ENCODE data around the gene CYP4F3. TPM values are rescaled to one million over a fixed set of nuclear protein-coding genes. Genes with fewer than 3 reads are reported as not detected.
"Not testable (repeated sequence)": the region's sequence is repeated elsewhere in the genome, so short reads cannot be mapped to it uniquely, and the experiment has no call there.

CYP4F3 gene
- total RNA-seq, 2 experiments from 2014 or later: 0.15 TPM; not detected in 1

DNA sequence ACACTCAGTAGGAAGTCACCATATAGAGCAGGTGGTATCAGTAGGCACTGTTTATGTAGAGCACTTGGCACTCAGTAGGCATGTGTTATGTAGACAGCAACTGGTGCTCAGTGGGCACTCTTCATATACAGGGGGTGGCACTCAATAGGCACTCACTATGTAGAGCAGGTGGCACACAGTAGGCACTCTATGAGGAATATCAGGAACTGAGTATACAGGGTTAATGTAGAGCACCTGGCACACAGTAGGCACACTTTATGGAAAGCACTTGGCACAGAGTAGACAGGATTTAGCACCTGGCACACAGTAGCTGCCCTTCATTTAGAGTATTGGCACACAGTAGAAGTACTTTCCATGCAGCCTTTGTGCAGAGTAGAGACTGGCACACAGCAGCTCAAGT lies 1.1 kb upstream of the CYP4F3 start:
- ChIA-PET CTCF (no interaction called here), POLR2A (no interaction called here)
- H3K27me3 Mint-ChIP-seq: peaks cover 8% of the 10 kb centered on the region
- no peaks in the 10 kb centered on the region for H3K9me3 Mint-ChIP-seq
- no peak overlapping the region for H3K27ac Mint-ChIP-seq
- no peaks in the 10 kb centered on the region for H3K36me3 Mint-ChIP-seq (ENCODE audit: low read depth)
- H3K4me1 Mint-ChIP-seq: no peaks in the 10 kb centered on the region
- H3K4me3 Mint-ChIP-seq: no peak overlapping the region
- no peak for DNase-seq

GRCh38 chr19:15640904-15641597 lies 354 bp downstream of the CYP4F3 start:
- Mint-ChIP-seq H3K36me3 (ENCODE audit: low read depth) (no peaks in the 10 kb centered on the region), H3K27ac (no peak overlapping the region), H3K9me3 (no peaks in the 10 kb centered on the region), H3K4me3 (no peak overlapping the region), H3K27me3 (peaks cover 2% of the 10 kb centered on the region), H3K4me1 (no peaks in the 10 kb centered on the region)
- no peak for DNase-seq
- ChIA-PET CTCF (no interaction called here), POLR2A (no interaction called here)

- Mint-ChIP-seq H3K27ac (no peak overlapping the region), H3K4me3 (no peak overlapping the region), H3K36me3 (ENCODE audit: low read depth) (no peaks in the 10 kb centered on the region), H3K4me1 (no peaks in the 10 kb centered on the region), H3K27me3 (peaks cover 2% of the 10 kb centered on the region), H3K9me3 (no peaks in the 10 kb centered on the region)
- no peak for DNase-seq
- ChIA-PET POLR2A (no interaction called here), CTCF (no interaction called here)
Observed at GRCh38 chr19:15641901-15642491, 1.3 kb downstream of the CYP4F3 start.

DNA sequence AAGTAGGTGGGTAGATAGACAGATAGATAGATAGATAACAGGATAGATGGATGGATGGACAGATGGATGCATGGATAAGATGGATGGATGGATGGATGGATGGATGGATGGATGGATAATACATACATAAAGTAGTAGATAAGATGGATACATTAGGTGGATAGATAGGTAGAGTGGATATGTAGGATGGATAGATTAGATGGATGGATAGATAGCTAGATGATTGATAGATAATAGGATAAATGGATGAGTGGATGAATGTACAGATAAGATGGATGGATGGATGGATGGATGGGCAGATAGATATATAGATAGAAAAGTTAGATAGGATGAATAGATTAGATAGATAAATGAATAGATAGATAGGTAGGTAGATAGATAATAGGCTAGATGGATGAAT lies 2.1 kb downstream of the CYP4F3 start:
- Mint-ChIP-seq H3K4me3 (no peak overlapping the region), H3K27me3 (no peaks in the 10 kb centered on the region)

GRCh38 chr19:15643387-15643786 lies 2.7 kb downstream of the CYP4F3 start:
- POLR2A ChIA-PET: no interaction called here
- H3K4me3 Mint-ChIP-seq: no peak overlapping the region
- no peaks in the 10 kb centered on the region for H3K27me3 Mint-ChIP-seq
- DNase-seq: no peak
- CTCF ChIA-PET: no interaction called here
- H3K36me3 Mint-ChIP-seq (ENCODE audit: low read depth): no peaks in the 10 kb centered on the region
- no peaks in the 10 kb centered on the region for H3K4me1 Mint-ChIP-seq
- no peaks in the 10 kb centered on the region for H3K9me3 Mint-ChIP-seq
- H3K27ac Mint-ChIP-seq: no peak overlapping the region

More for the DNA sequence above, 2.1 kb downstream of the CYP4F3 start:
- ChIA-PET POLR2A (no interaction called here), CTCF (no interaction called here)
- no peak for DNase-seq
- no peak overlapping the region for H3K27ac Mint-ChIP-seq
- no peaks in the 10 kb centered on the region for H3K4me1 Mint-ChIP-seq
- H3K36me3 Mint-ChIP-seq (ENCODE audit: low read depth): no peaks in the 10 kb centered on the region
- no peaks in the 10 kb centered on the region for H3K9me3 Mint-ChIP-seq

- H3K4me1 Mint-ChIP-seq: no peaks in the 10 kb centered on the region
- H3K36me3 Mint-ChIP-seq (ENCODE audit: low read depth): no peaks in the 10 kb centered on the region
- ChIA-PET CTCF (no interaction called here), POLR2A (no interaction called here)
- DNase-seq: no peak
- no peak overlapping the region for H3K4me3 Mint-ChIP-seq
- no peak overlapping the region for H3K27ac Mint-ChIP-seq
- no peaks in the 10 kb centered on the region for H3K27me3 Mint-ChIP-seq
- H3K9me3 Mint-ChIP-seq: no peaks in the 10 kb centered on the region
Observed at GRCh38 chr19:15644066-15644741, 3.5 kb downstream of the CYP4F3 start.

DNA sequence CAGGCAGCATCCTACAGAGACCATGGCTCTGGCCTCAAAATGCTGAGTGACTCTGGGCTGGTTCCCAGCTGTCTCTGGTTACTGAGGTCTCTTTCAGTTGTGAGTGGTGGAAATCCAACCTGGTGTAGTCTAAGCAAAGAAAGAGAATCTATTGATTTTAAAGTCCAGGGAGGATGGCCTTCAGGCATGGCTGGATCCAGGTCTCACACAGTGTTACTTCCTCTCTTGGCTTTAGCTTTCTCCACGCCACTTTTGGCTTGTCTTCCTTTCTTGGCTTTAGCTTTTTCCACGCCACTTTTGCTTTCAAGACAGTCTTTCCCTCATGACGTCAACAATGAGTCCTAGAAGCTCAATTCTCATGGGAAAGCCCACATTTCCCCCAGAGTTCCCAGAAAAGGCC lies 4.1 kb downstream of the CYP4F3 start:
- no peak overlapping the region for H3K27ac Mint-ChIP-seq
- H3K36me3 Mint-ChIP-seq (ENCODE audit: low read depth): no peaks in the 10 kb centered on the region
- H3K9me3 Mint-ChIP-seq: no peaks in the 10 kb centered on the region
- POLR2A ChIA-PET: no interaction called here
- no peak for DNase-seq
- H3K4me3 Mint-ChIP-seq: no peak overlapping the region
- no peaks in the 10 kb centered on the region for H3K4me1 Mint-ChIP-seq
- H3K27me3 Mint-ChIP-seq: no peaks in the 10 kb centered on the region
- CTCF ChIA-PET: no interaction called here

DNA sequence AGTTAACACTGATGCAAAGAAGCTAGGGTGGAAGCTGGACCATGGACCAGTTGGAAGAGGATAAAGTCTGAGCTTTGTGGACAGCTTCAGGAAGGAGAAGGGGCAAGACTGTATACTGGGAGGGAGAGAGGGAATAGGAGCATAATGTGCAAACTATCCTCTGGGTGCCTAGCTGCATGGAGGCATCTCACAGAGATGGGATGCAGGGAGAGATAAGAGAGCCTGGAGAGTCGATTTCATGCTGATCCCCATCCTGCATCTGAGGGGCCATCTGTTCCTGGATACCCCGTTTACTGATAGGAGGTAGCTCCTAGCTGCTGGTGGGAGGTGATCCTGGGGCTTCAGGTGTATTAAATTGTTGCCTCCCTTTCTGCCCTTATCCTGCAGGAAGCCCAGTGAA lies 8.8 kb downstream of the CYP4F3 start:
- peaks cover 3% of the 10 kb centered on the region for H3K27me3 Mint-ChIP-seq
- no peaks in the 10 kb centered on the region for H3K36me3 Mint-ChIP-seq (ENCODE audit: low read depth)
- H3K4me3 Mint-ChIP-seq: no peak overlapping the region
- no peak for DNase-seq
- H3K9me3 Mint-ChIP-seq: no peaks in the 10 kb centered on the region
- no peak overlapping the region for H3K27ac Mint-ChIP-seq
- H3K4me1 Mint-ChIP-seq: no peaks in the 10 kb centered on the region
- POLR2A ChIA-PET: no interaction called here
- CTCF ChIA-PET: no interaction called here

- H3K4me1 Mint-ChIP-seq; CTCF ChIA-PET; H3K9me3 Mint-ChIP-seq; DNase-seq; POLR2A ChIA-PET; H3K27ac Mint-ChIP-seq; H3K36me3 Mint-ChIP-seq (ENCODE audit: low read depth); H3K4me3 Mint-ChIP-seq; H3K27me3 Mint-ChIP-seq: not testable (repeated sequence)
Observed at GRCh38 chr19:15650123-15650522, 9.4 kb downstream of the CYP4F3 start.

DNA sequence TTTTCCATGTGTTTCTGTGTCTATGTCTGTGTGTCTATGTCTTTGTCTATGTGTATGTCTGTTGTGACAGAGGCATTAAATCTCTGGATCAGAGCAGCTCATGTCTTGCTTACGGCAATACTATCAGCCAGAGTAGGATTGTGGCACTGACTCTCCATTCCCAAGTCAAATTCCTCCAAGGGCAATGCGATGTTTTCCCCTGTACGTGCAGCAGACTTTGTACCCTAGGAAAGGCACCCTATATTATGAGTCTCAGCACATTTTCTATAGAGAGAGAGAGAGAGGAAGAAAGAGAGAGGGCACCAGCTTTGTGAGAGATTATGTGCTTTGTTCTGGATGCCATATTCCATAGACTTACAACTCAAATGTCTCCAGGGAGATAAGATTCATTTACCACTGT lies 11.1 kb downstream of the CYP4F3 start:
- Mint-ChIP-seq H3K27ac (no peak overlapping the region), H3K4me3 (no peak overlapping the region), H3K4me1 (no peaks in the 10 kb centered on the region), H3K36me3 (ENCODE audit: low read depth) (no peaks in the 10 kb centered on the region), H3K27me3 (peaks cover 5% of the 10 kb centered on the region), H3K9me3 (no peaks in the 10 kb centered on the region)
- ChIA-PET CTCF (no interaction called here), POLR2A (no interaction called here)
- no peak for DNase-seq

- CTCF ChIA-PET: no interaction called here
- no peaks in the 10 kb centered on the region for H3K4me1 Mint-ChIP-seq
Observed at GRCh38 chr19:15652559-15653278, 12.0 kb downstream of the CYP4F3 start.

DNA sequence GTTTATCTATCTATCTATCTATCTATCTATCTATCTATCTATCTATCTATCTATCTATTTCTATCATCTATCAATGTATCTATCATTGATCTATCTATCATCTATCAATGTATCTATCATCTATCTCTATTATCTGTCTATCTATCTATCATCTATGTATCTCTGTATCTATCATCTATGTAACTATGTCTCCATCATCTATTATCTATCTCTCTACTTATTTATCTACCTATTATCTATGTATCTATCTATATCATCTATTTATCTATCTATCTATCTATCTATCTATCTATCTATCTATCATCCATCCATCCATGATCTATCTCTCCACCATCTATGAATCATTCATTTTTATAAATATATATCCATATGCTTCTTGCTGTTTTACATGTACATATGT lies 15.8 kb downstream of the CYP4F3 start:
- CTCF ChIA-PET: no interaction called here
- DNase-seq: no peak
- no peaks in the 10 kb centered on the region for H3K9me3 Mint-ChIP-seq
- no peak overlapping the region for H3K27ac Mint-ChIP-seq
- H3K4me3 Mint-ChIP-seq: no peak overlapping the region
- POLR2A ChIA-PET: no interaction called here
- H3K36me3 Mint-ChIP-seq (ENCODE audit: low read depth): no peaks in the 10 kb centered on the region
- peaks cover 5% of the 10 kb centered on the region for H3K27me3 Mint-ChIP-seq
- H3K4me1 Mint-ChIP-seq: no peaks in the 10 kb centered on the region

More at GRCh38 chr19:15652559-15653278, 12.0 kb downstream of the CYP4F3 start:
- no peaks in the 10 kb centered on the region for H3K36me3 Mint-ChIP-seq (ENCODE audit: low read depth)
- H3K4me3 Mint-ChIP-seq: no peak overlapping the region
- POLR2A ChIA-PET: no interaction called here
- H3K9me3 Mint-ChIP-seq: no peaks in the 10 kb centered on the region
- DNase-seq: no peak
- H3K27ac Mint-ChIP-seq: no peak overlapping the region
- peaks cover 5% of the 10 kb centered on the region for H3K27me3 Mint-ChIP-seq

DNA sequence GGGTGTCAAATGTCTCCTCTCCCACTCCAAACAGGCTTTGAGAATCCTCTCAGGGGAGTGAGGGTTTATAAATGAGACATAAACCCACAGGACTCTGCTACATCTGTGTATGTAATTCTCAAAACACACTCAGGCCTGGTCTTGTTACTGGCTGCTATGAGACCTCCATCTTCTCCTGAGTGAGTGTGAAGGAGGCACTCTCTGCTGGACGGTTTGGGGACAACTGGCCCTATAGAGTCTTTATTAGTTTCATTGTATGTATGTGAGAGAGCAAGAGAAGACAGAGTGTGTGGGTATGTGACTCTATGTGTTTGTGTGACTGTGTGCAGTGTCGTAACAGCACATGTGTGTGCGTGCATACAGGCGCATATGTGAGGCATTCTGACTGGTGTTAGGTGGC lies 22.6 kb downstream of the CYP4F3 start:
- H3K27ac Mint-ChIP-seq: no peak overlapping the region
- ChIA-PET CTCF (no interaction called here), POLR2A (no interaction called here)
- no peak overlapping the region for H3K4me3 Mint-ChIP-seq
- no peaks in the 10 kb centered on the region for H3K4me1 Mint-ChIP-seq
- H3K9me3 Mint-ChIP-seq: no peaks in the 10 kb centered on the region
- peaks cover 3% of the 10 kb centered on the region for H3K27me3 Mint-ChIP-seq
- H3K36me3 Mint-ChIP-seq (ENCODE audit: low read depth): no peaks in the 10 kb centered on the region
- DNase-seq: no peak

Measured in activated CD4-positive, alpha-beta memory T cell treated with anti-CD3 and anti-CD28 coated beads, Interleukin-2, amount 10 ng/mL, durations not matched to agents 7 days and 5 days (primary cell).